Superior temporal gyrus (tissue), 1 donor: Measurements from ENCODE around the gene CCDC81.

Source experiments
- DNase-seq: peaks from one replicate; pipeline ENCODE4 v3.0.0-alpha.2; 2016; ENCODE audit errors: extremely low spot score

CCDC81 gene

GRCh38 chr11:86440305-86440716 lies 65.6 kb downstream of the CCDC81 start:
- no peak for DNase-seq

GRCh38 chr11:86440843-86441242 lies 66.2 kb downstream of the CCDC81 start:
- no peak for DNase-seq

GRCh38 chr11:86442420-86442819 lies 67.7 kb downstream of the CCDC81 start:
- DNase-seq: no peak

- DNase-seq: no peak
These were observed 68.1 kb downstream of the CCDC81 start for GRCh38 chr11:86442827-86443226.

- no peak for DNase-seq
These were observed 68.7 kb downstream of the CCDC81 start for GRCh38 chr11:86443415-86443814.

- no peak for DNase-seq
These were observed 70.3 kb downstream of the CCDC81 start for GRCh38 chr11:86444981-86445380.

- DNase-seq: no peak
These were observed 71.7 kb downstream of the CCDC81 start for GRCh38 chr11:86446163-86446923.

- DNase-seq: no peak
These were observed 72.2 kb downstream of the CCDC81 start for GRCh38 chr11:86446924-86447285.

GRCh38 chr11:86447763-86448480 lies 73.2 kb downstream of the CCDC81 start:
- DNase-seq: no peak

GRCh38 chr11:86449993-86450629 lies 75.4 kb downstream of the CCDC81 start:
- DNase-seq: no peak

- DNase-seq: no peak
These were observed 78.8 kb downstream of the CCDC81 start for GRCh38 chr11:86453290-86454030.

GRCh38 chr11:86456075-86456939 lies 81.6 kb downstream of the CCDC81 start:
- DNase-seq: peak; percentile 94

GRCh38 chr11:86458294-86459001 lies 83.8 kb downstream of the CCDC81 start:
- no peak for DNase-seq

GRCh38 chr11:86459002-86459385 lies 84.3 kb downstream of the CCDC81 start:
- DNase-seq: no peak

GRCh38 chr11:86459682-86460460 lies 85.2 kb downstream of the CCDC81 start:
- DNase-seq: peak; percentile 51

- DNase-seq: no peak
These were observed 86.0 kb downstream of the CCDC81 start for GRCh38 chr11:86460461-86461385.

- DNase-seq: no peak
These were observed 87.2 kb downstream of the CCDC81 start for GRCh38 chr11:86461892-86462291.

GRCh38 chr11:86463120-86463519 lies 88.4 kb downstream of the CCDC81 start:
- no peak for DNase-seq

- no peak for DNase-seq
These were observed 89.3 kb downstream of the CCDC81 start for GRCh38 chr11:86463955-86464354.
